Measurements from ENCODE around the gene SLC38A4.
"Not testable (repeated sequence)": the region's sequence is repeated elsewhere in the genome, so short reads cannot be mapped to it uniquely, and the experiment has no call there.

SLC38A4 gene

GRCh38 chr12:46777587-46777986 is 48.2 kb downstream of the SLC38A4 start:
- DNase-seq (ENCODE audit: low read depth in 2 of 2), result no peak

GRCh38 chr12:46775796-46776195 is 50.0 kb downstream of the SLC38A4 start:
- DNase-seq (ENCODE audit: low read depth in 2 of 2), result no peak

- DNase-seq (ENCODE audit: low read depth in 2 of 2), result no peak
Measured at GRCh38 chr12:46774322-46774633, 51.5 kb downstream of the SLC38A4 start.

GRCh38 chr12:46773586-46774321 is 52.0 kb downstream of the SLC38A4 start:
- no peak for DNase-seq (ENCODE audit: low read depth in 2 of 2)

GRCh38 chr12:46771268-46771827 is 54.4 kb downstream of the SLC38A4 start:
- DNase-seq (ENCODE audit: low read depth in 2 of 2), result no peak

GRCh38 chr12:46770501-46771183 is 55.2 kb downstream of the SLC38A4 start:
- no peak for DNase-seq (ENCODE audit: low read depth in 2 of 2)

- no peak for DNase-seq (ENCODE audit: low read depth in 2 of 2)
Measured at GRCh38 chr12:46764005-46764404, 61.8 kb downstream of the SLC38A4 start.

- no peak for DNase-seq (ENCODE audit: low read depth in 2 of 2)
Measured at GRCh38 chr12:46763230-46763629, 62.6 kb downstream of the SLC38A4 start.

- DNase-seq (ENCODE audit: low read depth in 2 of 2), result no peak
Measured at GRCh38 chr12:46754550-46754949, 71.2 kb downstream of the SLC38A4 start.

- no peak for DNase-seq (ENCODE audit: low read depth in 2 of 2)
Measured at GRCh38 chr12:46752396-46752795, 73.4 kb downstream of the SLC38A4 start.

- DNase-seq (ENCODE audit: low read depth in 2 of 2), result no peak
Measured at GRCh38 chr12:46751173-46751572, 74.6 kb downstream of the SLC38A4 start.

- no peak for DNase-seq (ENCODE audit: low read depth in 2 of 2)
Measured at GRCh38 chr12:46749322-46749721, 76.5 kb downstream of the SLC38A4 start.

GRCh38 chr12:46744283-46744682 is 81.5 kb downstream of the SLC38A4 start:
- DNase-seq (ENCODE audit: low read depth in 2 of 2), result peak in 1 of 2 experiments; percentile 37

- DNase-seq (ENCODE audit: low read depth in 2 of 2), result peak; percentile 76 to 78
Measured at GRCh38 chr12:46743456-46743855, 82.3 kb downstream of the SLC38A4 start.

GRCh38 chr12:46742271-46742670 is 83.5 kb downstream of the SLC38A4 start:
- DNase-seq (ENCODE audit: low read depth in 2 of 2), result not testable (repeated sequence)

- DNase-seq (ENCODE audit: low read depth in 2 of 2), result no peak
Measured at GRCh38 chr12:46725332-46725731, 100.5 kb downstream of the SLC38A4 start.

GRCh38 chr12:46723629-46724419 is 102.0 kb downstream of the SLC38A4 start:
- no peak for DNase-seq (ENCODE audit: low read depth in 2 of 2)

GRCh38 chr12:46722394-46723185 is 103.2 kb downstream of the SLC38A4 start:
- peak; percentile 48 to 59 for DNase-seq (ENCODE audit: low read depth in 2 of 2)

GRCh38 chr12:46718495-46718894 is 107.3 kb downstream of the SLC38A4 start:
- no peak for DNase-seq (ENCODE audit: low read depth in 2 of 2)

GRCh38 chr12:46717868-46718267 is 107.9 kb downstream of the SLC38A4 start:
- DNase-seq (ENCODE audit: low read depth in 2 of 2), result no peak

GRCh38 chr12:46717159-46717558 is 108.6 kb downstream of the SLC38A4 start:
- DNase-seq (ENCODE audit: low read depth in 2 of 2), result no peak

All from fibroblast of skin of left quadriceps (primary cell).